NCI-H774 (cell line): ENCODE results near the gene SDC3.
"Not testable (repeated sequence)": the region's sequence is repeated elsewhere in the genome, so short reads cannot be mapped to it uniquely, and the experiment has no call there.

ENCODE experiments used
- DNase-seq: peaks from one replicate; lab custom pipeline; 2025; lab: John Stamatoyannopoulos, UW

Gene SDC3

GRCh38 chr1:30874176-30874575, 34.4 kb downstream of the SDC3 start:
- no peak for DNase-seq

DNA sequence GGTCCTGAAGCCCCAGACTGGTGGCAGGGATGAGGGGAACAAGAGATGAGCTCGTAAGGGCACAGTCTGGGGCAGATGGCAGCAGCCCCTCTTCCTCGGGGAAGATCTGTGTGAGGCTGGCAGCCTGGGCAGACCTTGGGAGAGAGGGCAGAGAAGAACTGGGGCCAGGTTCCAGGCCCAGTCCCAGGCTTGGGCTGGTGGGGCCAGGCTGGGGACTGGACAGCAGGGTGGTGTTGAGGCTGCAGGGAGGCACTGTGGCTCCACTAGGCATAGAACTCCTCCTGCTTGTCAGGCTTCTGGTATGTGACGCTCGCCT, 35.7 kb downstream of the SDC3 start:
- DNase-seq = no peak

GRCh38 chr1:30872033-30872947, 36.3 kb downstream of the SDC3 start:
- no peak for DNase-seq

GRCh38 chr1:30871276-30871871, 37.2 kb downstream of the SDC3 start:
- no peak for DNase-seq

GRCh38 chr1:30870656-30871055, 37.9 kb downstream of the SDC3 start:
- DNase-seq = no peak

- no peak for DNase-seq
Observed at GRCh38 chr1:30870035-30870434, 38.5 kb downstream of the SDC3 start.

DNA sequence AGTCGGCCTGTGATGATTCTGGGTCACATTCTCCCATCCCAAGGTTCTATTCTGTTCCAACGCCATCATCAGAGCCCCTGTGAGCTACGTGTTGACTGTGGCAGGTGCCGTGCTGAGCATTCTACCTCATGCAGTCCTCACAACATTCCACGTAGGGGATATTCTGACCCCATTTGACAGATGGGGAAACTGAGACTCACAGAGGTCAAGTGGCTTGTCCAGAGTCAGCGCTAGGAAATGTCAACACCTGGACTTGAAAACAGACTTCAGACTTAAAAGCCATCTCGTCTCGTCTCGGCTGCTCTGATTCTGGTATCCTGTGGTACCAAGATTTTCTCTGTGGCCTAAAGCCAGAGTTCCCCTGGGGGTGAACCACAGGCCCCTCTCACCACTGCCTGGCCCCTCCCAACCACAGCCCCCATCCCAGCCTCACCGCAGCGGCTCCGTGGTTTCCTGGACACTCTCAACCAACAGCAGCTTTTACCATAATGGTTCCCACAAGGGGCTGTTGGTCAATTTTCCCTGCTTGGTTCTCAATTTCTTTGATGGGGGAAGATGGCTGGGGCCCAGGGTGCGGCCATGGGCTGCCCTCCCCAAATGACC, 39.6 kb downstream of the SDC3 start:
- no peak for DNase-seq

- DNase-seq = not testable (repeated sequence)
Observed at GRCh38 chr1:30868057-30868456, 40.5 kb downstream of the SDC3 start.

- DNase-seq = no peak
Observed at GRCh38 chr1:30867537-30867936, 41.0 kb downstream of the SDC3 start.

DNA sequence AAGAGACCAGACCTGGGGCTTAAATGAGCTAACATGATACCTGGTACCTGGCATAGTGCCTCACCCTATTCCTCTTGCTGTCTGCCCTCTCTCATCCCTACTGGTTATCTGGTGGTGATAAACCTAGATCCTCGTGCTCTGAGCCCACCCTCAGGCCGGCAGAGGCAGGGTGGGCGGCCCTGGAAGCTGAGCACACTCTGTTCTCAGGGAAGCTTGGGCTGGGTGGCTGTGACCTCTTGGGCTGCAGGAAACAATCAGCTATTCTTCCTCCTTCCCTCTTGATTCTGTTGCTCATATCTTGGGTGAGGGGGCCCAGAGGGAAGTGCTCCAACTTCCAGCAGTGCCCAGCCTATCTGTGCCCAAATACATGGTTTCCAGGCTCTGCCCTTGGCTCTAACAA, 42.0 kb downstream of the SDC3 start:
- no peak for DNase-seq

- DNase-seq = no peak
Observed at GRCh38 chr1:30864681-30865080, 43.9 kb downstream of the SDC3 start.

DNA sequence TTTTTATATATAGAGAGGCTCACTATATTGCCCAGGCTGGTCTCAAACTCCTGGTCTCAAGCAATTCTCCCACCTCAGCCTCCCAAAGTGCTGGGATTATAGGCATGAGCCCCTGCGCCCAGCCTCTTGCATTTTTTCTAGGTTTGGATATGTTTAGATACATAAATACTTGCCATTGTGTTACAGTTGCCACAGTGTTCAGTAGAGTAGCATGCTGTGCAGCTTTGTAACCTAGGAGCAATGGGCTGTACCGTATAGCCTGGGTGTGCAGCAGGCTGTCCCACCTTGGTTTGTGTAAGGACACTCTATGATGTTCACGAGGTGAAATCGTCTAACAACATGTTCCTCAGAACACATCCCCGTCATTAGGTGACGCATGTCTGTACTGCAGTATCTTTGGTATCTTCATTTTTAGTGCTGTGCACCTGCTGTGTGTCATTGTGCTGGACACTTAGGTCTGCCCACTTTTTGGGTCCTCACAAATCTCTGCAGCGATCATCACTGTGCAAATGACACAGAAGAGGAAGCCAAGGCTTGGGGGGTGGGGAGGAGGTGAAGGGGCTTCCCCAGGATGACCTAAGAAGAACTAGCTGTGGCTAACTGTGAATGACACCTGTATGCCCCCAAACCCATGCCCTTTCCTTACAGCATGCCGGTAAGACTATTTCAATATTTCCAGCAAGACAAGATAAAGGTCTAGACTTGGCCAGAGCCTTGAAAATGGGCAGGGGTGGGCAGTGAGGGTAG, 44.5 kb downstream of the SDC3 start:
- DNase-seq = no peak

- no peak for DNase-seq
Observed at GRCh38 chr1:30860320-30860652, 48.3 kb downstream of the SDC3 start.

DNA sequence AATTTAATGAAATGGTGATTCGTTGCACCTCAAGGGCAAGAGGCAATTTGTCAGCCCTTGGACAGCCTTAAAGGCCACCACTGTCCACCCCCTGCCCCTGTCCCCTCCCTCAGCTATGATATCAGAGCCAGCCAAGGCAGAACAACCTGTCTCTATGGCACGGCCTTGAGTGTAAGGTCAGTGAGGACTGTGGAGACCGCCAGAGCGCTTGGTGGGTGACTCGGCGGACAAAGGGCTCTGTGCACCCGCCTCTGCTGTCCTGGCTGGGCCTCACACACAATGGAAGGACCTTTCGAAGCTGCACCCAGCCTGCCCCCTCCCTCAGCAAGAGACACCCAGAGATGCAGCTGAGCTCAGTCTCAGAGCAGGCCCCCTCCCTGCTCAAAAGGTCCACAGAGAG, 50.6 kb downstream of the SDC3 start:
- no peak for DNase-seq

- no peak for DNase-seq
Observed at GRCh38 chr1:30857062-30857461, 51.5 kb downstream of the SDC3 start.

DNA sequence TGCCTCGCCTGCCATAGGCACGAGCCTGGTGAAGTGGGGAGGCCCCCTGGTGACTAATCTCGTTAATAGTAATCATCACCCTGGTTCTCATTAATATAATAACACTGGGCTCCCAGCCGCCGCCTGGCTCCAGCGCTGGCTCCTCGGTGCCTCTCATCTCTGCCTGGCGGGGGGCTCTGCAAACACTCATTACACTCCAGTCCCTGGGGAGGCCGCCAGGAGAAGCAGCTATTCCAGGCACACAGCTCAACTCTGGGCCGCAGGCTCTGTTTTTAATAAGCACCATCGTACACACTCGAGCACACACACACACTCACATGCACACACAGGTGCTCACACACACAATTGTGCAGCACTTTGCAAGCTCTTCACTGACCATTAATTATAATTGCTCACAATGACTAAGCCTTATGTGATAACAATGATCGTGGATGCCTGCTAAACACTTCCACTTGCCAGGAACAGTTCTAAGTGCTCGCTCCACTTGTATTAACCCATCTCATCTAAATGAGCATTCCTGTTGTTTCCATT, 52.2 kb downstream of the SDC3 start:
- DNase-seq = peak; percentile 97

GRCh38 chr1:30855686-30856259, 52.8 kb downstream of the SDC3 start:
- DNase-seq = no peak

DNA sequence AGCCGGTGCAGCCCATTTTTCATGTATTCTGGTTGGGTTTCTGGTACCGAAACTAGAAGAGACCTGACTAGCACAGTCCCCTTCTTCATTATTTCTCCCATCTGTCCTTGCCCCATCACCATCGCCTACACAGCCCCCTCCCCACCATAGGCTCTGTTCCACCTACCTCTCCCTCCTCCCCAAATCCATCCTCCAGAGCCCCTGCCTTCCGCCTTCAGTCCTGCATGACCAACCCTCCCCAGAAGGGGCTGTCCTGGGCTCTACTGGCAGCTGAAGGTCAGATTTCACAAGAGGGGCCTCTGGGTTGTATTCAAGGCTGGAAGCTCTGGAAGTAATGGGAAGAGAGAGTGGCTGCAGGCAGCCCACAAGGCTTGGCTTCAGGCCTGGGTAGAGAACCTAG, 55.2 kb downstream of the SDC3 start:
- no peak for DNase-seq

- DNase-seq = no peak
Observed at GRCh38 chr1:30852026-30852425, 56.5 kb downstream of the SDC3 start.

GRCh38 chr1:30851286-30851685, 57.3 kb downstream of the SDC3 start:
- no peak for DNase-seq

- no peak for DNase-seq
Observed at GRCh38 chr1:30850607-30851006, 58.0 kb downstream of the SDC3 start.

DNA sequence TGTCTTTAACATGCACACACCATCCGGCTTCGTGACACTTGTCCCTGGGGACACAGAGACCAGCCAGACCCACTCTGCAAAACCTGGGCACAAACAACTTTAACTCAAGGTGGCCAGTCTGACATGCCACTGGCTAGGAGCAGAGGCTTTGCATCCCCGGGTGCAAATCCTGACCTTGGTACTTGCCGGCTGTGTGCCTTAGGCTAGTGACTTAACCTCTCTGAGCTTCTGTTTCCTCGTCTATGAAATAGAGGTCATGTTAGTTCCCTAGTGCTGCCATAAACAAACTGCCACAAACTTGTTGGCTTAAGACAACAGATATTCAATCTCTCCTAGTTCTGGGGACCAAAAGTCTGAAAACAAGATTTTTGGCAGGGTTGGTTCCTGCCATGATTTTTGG, 60.4 kb downstream of the SDC3 start:
- DNase-seq = no peak
